Panc1 (cell line): ENCODE data around the gene MYO16. TPM values are rescaled to one million over a fixed set of nuclear protein-coding genes. Genes with fewer than 3 reads are reported as not detected.

Source experiments
- ATAC-seq: fragments of 200-7000 bp; cut with Tn5 transposase; 2 replicates; pipeline ENCODE4 v1.9.1; 2020; ENCODE audit warnings: mild to moderate bottlenecking, moderate library complexity
- BruUV-seq: library from RNA; stranded (reverse); fragments of 400-500 nt; replicated peaks from 2 replicates; lab custom pipeline; 2021; lab: Mats Ljungman, UMichigan
- CTCF ChIA-PET: fragments of 300-600 bp; sonication (Branson Sonifier 250); formaldehyde crosslinking; loops from one replicate; lab custom pipeline; 2022; ENCODE audit warnings: antibody characterized with exemption; lab: Charles Lee
- POLR2A ChIA-PET: fragments of 300-600 bp; sonication (Branson Sonifier 250); formaldehyde crosslinking; loops from one replicate; lab custom pipeline; 2022; ENCODE audit warnings: antibody characterized with exemption; lab: Charles Lee
- DNase-seq: peaks from one replicate; pipeline ENCODE4 v3.0.0-alpha.2; 2010; ENCODE audit warnings: low read depth, low spot score
- H3K27ac ChIP-seq: 2 replicates; pipeline ENCODE4 v1.5.1; 2011; ENCODE audit warnings: mild to moderate bottlenecking, low read length, inconsistent platforms
- H3K27me3 ChIP-seq: fragments of 200-500 bp; sonication (Bioruptor generic); 2 replicates; pipeline ENCODE4 v1.6.0; 2014; ENCODE audit warnings: low read length, inconsistent platforms; ENCODE audit not compliant: control insufficient read depth, insufficient read depth
- H3K36me3 ChIP-seq: fragments of 200-500 bp; sonication (Bioruptor generic); 2 replicates; pipeline ENCODE4 v1.5.1; 2014; ENCODE audit warnings: inconsistent platforms, mild to moderate bottlenecking, low read length, moderate library complexity; ENCODE audit not compliant: control insufficient read depth, insufficient read depth
- H3K4me1 ChIP-seq: 2 replicates; pipeline ENCODE4 v1.5.1; 2011; ENCODE audit warnings: inconsistent platforms, mild to moderate bottlenecking, low read length, moderate library complexity; ENCODE audit not compliant: control insufficient read depth, insufficient read depth
- H3K4me3 ChIP-seq, 2 experiments: 2 replicates each; pipeline ENCODE4 v1.5.1; 2011 to 2012; ENCODE audit warnings: low read depth in 2 of 2, low read length in 2 of 2, mild to moderate bottlenecking in 2 of 2, inconsistent platforms in 1 of 2, moderate library complexity in 1 of 2
- H3K9me3 ChIP-seq: fragments of 200-500 bp; sonication (Bioruptor generic); 2 replicates; pipeline ENCODE4 v1.5.1; 2014; ENCODE audit warnings: low read depth, mild to moderate bottlenecking, inconsistent platforms, low read length, moderate library complexity; ENCODE audit not compliant: control insufficient read depth, insufficient read depth
- POLR2AphosphoS5 ChIP-seq: IDR thresholded peaks from 2 replicates; pipeline ENCODE4 v1.6.1; 2012; ENCODE audit warnings: mild to moderate bottlenecking, low read depth, low read length, moderate library complexity
- SIN3A ChIP-seq: IDR thresholded peaks from 2 replicates; pipeline ENCODE4 v1.6.1; 2012; ENCODE audit warnings: low read depth, mild to moderate bottlenecking, low read length, moderate library complexity, borderline replicate concordance; ENCODE audit not compliant: insufficient read depth
- TCF7L2 ChIP-seq: IDR thresholded peaks from 2 replicates; pipeline ENCODE4 v1.6.1; 2011; ENCODE audit warnings: mild to moderate bottlenecking, low read depth, low read length, inconsistent platforms
- in situ Hi-C: cut with HindIII; loops from 2 replicates; pipeline ENCODE4 v1.10.0; 2016; ENCODE audit warnings: low sequenced_read_pairs, low pct_unique_long_range_greater_than_20kb
- intact Hi-C: fragments of 100-400 bp; cut with micrococcal nuclease; formaldehyde crosslinking; loops from one replicate; pipeline ENCODE4 v1.10.0; 2022; ENCODE audit not compliant: unreplicated experiment
- total RNA-seq: library from RNA; stranded (reverse); gene quantifications from one replicate; pipeline ENCODE4 v1.2.1, GENCODE V29; 2021; ENCODE audit not compliant: unreplicated experiment
- TF ChIP-seq, protein P1 (sequence below): fragments of 450-650 bp; IDR thresholded peaks from 2 replicates; pipeline ENCODE4 v1.5.1; 2017; ENCODE audit warnings: mild to moderate bottlenecking
- TF ChIP-seq, protein P2 (sequence below), 2 experiments: IDR thresholded peaks; 2 replicates each; pipeline ENCODE4 v1.6.1; 2011 to 2012; ENCODE audit warnings: low read depth in 2 of 2, control low read depth in 1 of 2, low read length in 1 of 2, mild to moderate bottlenecking in 1 of 2, moderate library complexity in 1 of 2; ENCODE audit not compliant: insufficient read depth in 1 of 2

The MYO16 gene
- total RNA-seq, 1 experiment from 2014 or later = 0.08 TPM

DNA sequence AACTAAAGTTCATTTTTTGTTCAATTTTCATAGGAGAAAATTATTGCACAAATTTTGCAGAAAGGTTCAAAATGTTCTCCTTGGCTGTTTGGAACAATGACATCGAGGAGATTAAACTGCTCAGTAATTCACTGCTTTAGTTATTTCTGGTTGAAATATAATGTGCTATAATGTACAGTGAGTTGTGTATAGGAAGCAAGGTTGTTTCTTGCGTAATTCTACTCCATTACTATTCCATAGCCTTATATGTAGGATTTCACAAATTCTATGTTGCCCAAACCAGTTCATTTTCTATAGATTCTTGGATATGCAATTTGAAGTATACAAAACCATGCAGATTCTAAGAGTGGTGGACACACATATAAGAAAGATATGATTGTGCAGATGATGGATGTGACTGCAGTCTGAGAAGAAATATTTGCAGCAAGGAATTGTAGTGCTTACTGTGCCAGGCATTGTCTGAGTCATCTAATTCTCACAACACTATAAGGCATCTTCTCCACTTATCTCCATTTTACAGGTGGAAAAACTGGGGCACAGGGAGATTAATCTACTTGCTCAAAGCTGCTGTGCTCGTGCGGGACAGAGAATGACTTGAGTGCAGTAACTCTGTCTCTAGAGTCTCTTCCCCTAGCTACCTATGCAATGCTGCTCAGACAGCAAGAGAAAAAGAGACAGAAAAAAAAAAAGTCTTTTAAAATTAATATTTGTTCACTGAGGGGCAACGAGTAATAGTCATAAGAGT lies 515.5 kb downstream of the MYO16 start:
- ATAC-seq = no peak
- POLR2A ChIA-PET = no interaction called here
- no TSS peak for BruUV-seq

DNA sequence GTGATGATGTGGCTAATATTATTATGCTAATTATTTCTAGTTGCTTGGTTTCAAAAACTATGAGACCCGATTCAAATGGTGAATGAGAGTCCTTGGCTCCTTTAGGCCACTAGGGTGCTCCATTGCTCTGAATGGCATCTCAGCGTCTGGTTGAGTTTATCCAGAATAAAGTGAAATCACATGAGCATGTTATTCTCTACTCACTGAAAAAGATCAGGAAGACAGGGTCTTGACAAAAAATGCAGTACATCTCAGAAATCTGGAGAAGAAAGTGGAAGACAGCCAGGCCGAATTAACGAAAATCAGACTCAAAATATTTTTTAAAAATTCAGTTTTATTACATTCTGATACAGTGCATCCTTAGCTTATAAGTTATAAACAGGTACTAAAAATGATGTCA lies 516.2 kb downstream of the MYO16 start:
- peak; percentile 78 for ATAC-seq
- Histone ChIP-seq H3K4me1 (peaks cover 32% of the 10 kb centered on the region), H3K36me3 (no peaks in the 10 kb centered on the region), H3K27me3 (no peaks in the 10 kb centered on the region), H3K27ac (peak overlapping the region; percentile 91), H3K4me3 (no peak overlapping the region), H3K9me3 (no peaks in the 10 kb centered on the region)
- CTCF ChIA-PET = interaction anchor here (1.2 to 1.8 kb wide), 2 partner anchors 127 to 184 kb away, joined by 4 to 7 read pairs; no protein-coding TSS in a partner anchor
- DNase-seq = peak; percentile 46
- TF ChIP-seq SIN3A (no peak), TCF7L2 (no peak), POLR2AphosphoS5 (no peak)
- TF ChIP-seq, protein P1, sequence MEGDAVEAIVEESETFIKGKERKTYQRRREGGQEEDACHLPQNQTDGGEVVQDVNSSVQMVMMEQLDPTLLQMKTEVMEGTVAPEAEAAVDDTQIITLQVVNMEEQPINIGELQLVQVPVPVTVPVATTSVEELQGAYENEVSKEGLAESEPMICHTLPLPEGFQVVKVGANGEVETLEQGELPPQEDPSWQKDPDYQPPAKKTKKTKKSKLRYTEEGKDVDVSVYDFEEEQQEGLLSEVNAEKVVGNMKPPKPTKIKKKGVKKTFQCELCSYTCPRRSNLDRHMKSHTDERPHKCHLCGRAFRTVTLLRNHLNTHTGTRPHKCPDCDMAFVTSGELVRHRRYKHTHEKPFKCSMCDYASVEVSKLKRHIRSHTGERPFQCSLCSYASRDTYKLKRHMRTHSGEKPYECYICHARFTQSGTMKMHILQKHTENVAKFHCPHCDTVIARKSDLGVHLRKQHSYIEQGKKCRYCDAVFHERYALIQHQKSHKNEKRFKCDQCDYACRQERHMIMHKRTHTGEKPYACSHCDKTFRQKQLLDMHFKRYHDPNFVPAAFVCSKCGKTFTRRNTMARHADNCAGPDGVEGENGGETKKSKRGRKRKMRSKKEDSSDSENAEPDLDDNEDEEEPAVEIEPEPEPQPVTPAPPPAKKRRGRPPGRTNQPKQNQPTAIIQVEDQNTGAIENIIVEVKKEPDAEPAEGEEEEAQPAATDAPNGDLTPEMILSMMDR = peak; percentile 75
- BruUV-seq = no TSS peak
- POLR2A ChIA-PET = no interaction called here
- in situ Hi-C loops (no loop called here), intact Hi-C loops (loop anchor here (5.0 kb wide), 3 partner anchors 112 to 637 kb away; no protein-coding TSS in a partner anchor)

More for the DNA sequence above, 515.5 kb downstream of the MYO16 start:
- CTCF ChIA-PET = interaction anchor here (1.2 to 1.8 kb wide), 2 partner anchors 128 to 184 kb away, joined by 4 to 7 read pairs; no protein-coding TSS in a partner anchor
- intact Hi-C loops = loop anchor here (5.0 kb wide), 3 partner anchors 112 to 637 kb away; no protein-coding TSS in a partner anchor
- H3K36me3 ChIP-seq = no peaks in the 10 kb centered on the region
- H3K4me3 ChIP-seq = no peak overlapping the region
- 0 out of 2 replicates have a peak overlapping the region, but pooled peaks have one; percentile 57 for H3K27ac ChIP-seq
- no peak for DNase-seq
- H3K4me1 ChIP-seq = peaks cover 32% of the 10 kb centered on the region
- H3K27me3 ChIP-seq = no peaks in the 10 kb centered on the region
- in situ Hi-C loops = no loop called here
- H3K9me3 ChIP-seq = no peaks in the 10 kb centered on the region
- TF ChIP-seq, protein P2, sequence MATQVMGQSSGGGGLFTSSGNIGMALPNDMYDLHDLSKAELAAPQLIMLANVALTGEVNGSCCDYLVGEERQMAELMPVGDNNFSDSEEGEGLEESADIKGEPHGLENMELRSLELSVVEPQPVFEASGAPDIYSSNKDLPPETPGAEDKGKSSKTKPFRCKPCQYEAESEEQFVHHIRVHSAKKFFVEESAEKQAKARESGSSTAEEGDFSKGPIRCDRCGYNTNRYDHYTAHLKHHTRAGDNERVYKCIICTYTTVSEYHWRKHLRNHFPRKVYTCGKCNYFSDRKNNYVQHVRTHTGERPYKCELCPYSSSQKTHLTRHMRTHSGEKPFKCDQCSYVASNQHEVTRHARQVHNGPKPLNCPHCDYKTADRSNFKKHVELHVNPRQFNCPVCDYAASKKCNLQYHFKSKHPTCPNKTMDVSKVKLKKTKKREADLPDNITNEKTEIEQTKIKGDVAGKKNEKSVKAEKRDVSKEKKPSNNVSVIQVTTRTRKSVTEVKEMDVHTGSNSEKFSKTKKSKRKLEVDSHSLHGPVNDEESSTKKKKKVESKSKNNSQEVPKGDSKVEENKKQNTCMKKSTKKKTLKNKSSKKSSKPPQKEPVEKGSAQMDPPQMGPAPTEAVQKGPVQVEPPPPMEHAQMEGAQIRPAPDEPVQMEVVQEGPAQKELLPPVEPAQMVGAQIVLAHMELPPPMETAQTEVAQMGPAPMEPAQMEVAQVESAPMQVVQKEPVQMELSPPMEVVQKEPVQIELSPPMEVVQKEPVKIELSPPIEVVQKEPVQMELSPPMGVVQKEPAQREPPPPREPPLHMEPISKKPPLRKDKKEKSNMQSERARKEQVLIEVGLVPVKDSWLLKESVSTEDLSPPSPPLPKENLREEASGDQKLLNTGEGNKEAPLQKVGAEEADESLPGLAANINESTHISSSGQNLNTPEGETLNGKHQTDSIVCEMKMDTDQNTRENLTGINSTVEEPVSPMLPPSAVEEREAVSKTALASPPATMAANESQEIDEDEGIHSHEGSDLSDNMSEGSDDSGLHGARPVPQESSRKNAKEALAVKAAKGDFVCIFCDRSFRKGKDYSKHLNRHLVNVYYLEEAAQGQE (IDR thresholded peaks at IDR 0.05; ENCODE audit: insufficient read depth in 1 of 2, low read depth in 2 of 2, low read length in 1 of 2) = no peak
- TF ChIP-seq SIN3A (no peak), TCF7L2 (no peak), POLR2AphosphoS5 (no peak)
- TF ChIP-seq, protein P1 = no peak
